ENCODE measurements around the gene ARCN1. TPM values are rescaled to one million over a fixed set of nuclear protein-coding genes. Genes with fewer than 3 reads are reported as not detected.

ARCN1 gene
- total RNA-seq, 2 donors from 2014 or later = 103 to 111 TPM

GRCh38 chr11:118531597-118532084 lies 40.6 kb upstream of the ARCN1 start:
- H3K27me3 ChIP-seq = no peaks in the 10 kb centered on the region
- H3K4me1 ChIP-seq = peaks cover 0 to 23% of the 10 kb centered on the region in 2 donors
- H3K27ac ChIP-seq = peak overlapping the region; percentile 70 to 83
- H3K9me3 ChIP-seq = no peaks in the 10 kb centered on the region
- no peak for TF ChIP-seq CTCF (IDR thresholded peaks at IDR 0.05)
- H3K36me3 ChIP-seq = no peaks in the 10 kb centered on the region
- H3K4me3 ChIP-seq = peak overlapping the region; percentile 67 to 80
- DNase-seq (ENCODE audit: low spot score) = no peak

GRCh38 chr11:118532091-118532490 lies 40.1 kb upstream of the ARCN1 start:
- H3K4me3 ChIP-seq = no peak overlapping the region
- peaks cover 0 to 23% of the 10 kb centered on the region in 2 donors for H3K4me1 ChIP-seq
- H3K9me3 ChIP-seq = no peaks in the 10 kb centered on the region
- no peak for DNase-seq (ENCODE audit: low spot score)
- H3K27me3 ChIP-seq = no peaks in the 10 kb centered on the region
- no peaks in the 10 kb centered on the region for H3K36me3 ChIP-seq
- no peak for TF ChIP-seq CTCF (IDR thresholded peaks at IDR 0.05)
- H3K27ac ChIP-seq = no peak overlapping the region

GRCh38 chr11:118532852-118533768 lies 39.1 kb upstream of the ARCN1 start:
- no peak for TF ChIP-seq CTCF (IDR thresholded peaks at IDR 0.05)
- H3K36me3 ChIP-seq = no peaks in the 10 kb centered on the region
- no peaks in the 10 kb centered on the region for H3K9me3 ChIP-seq
- H3K27ac ChIP-seq = no peak overlapping the region
- no peak for DNase-seq (ENCODE audit: low spot score)
- H3K4me3 ChIP-seq = no peak overlapping the region
- H3K27me3 ChIP-seq = no peaks in the 10 kb centered on the region
- H3K4me1 ChIP-seq = peaks cover 0 to 23% of the 10 kb centered on the region in 2 donors

GRCh38 chr11:118533769-118534729 lies 38.2 kb upstream of the ARCN1 start:
- no peak overlapping the region for H3K27ac ChIP-seq
- H3K9me3 ChIP-seq = no peaks in the 10 kb centered on the region
- H3K36me3 ChIP-seq = no peaks in the 10 kb centered on the region
- peaks cover 0 to 23% of the 10 kb centered on the region in 2 donors for H3K4me1 ChIP-seq
- no peak overlapping the region for H3K4me3 ChIP-seq
- TF ChIP-seq CTCF (IDR thresholded peaks at IDR 0.05) = no peak
- peak; percentile 43 for DNase-seq (ENCODE audit: low spot score)
- no peaks in the 10 kb centered on the region for H3K27me3 ChIP-seq

- Histone ChIP-seq H3K4me3 (no peak overlapping the region), H3K27me3 (no peaks in the 10 kb centered on the region), H3K9me3 (no peaks in the 10 kb centered on the region), H3K4me1 (peaks cover 0 to 12% of the 10 kb centered on the region in 2 donors), H3K27ac (no peak overlapping the region), H3K36me3 (no peaks in the 10 kb centered on the region)
- no peak for TF ChIP-seq CTCF (IDR thresholded peaks at IDR 0.05)
- no peak for DNase-seq (ENCODE audit: low spot score)
Observed at GRCh38 chr11:118535261-118535660, 36.9 kb upstream of the ARCN1 start.

Data from right atrium auricular region (tissue), 2 donors.